GM18868 (cell line): ENCODE data around the gene ANKH.
A peak's percentile ranks its signal among the peaks of the same experiment; 100 is the strongest.
"Not testable (repeated sequence)": the region's sequence is repeated elsewhere in the genome, so short reads cannot be mapped to it uniquely, and the experiment has no call there.

Experiments used
- ATAC-seq: cut with Tn5 transposase; IDR thresholded peaks from one replicate; pipeline ENCODE4 v1.9.1; 2021; ENCODE audit warnings: mild to moderate bottlenecking, moderate library complexity; ENCODE audit not compliant: unreplicated experiment

Gene ANKH

GRCh38 chr5:14797385-14797784 is 74.2 kb downstream of the ANKH start:
- not testable (repeated sequence) for ATAC-seq

- ATAC-seq, result no peak
Measured at GRCh38 chr5:14794583-14795230, 76.9 kb downstream of the ANKH start.

GRCh38 chr5:14793851-14794250 is 77.7 kb downstream of the ANKH start:
- ATAC-seq, result no peak

- ATAC-seq, result no peak
Measured at GRCh38 chr5:14790911-14791310, 80.7 kb downstream of the ANKH start.

GRCh38 chr5:14790220-14790619 is 81.4 kb downstream of the ANKH start:
- ATAC-seq, result no peak

- no peak for ATAC-seq
Measured at GRCh38 chr5:14787801-14788579, 83.6 kb downstream of the ANKH start.

- ATAC-seq, result peak; percentile 84
Measured at GRCh38 chr5:14783691-14784090, 87.9 kb downstream of the ANKH start.

GRCh38 chr5:14782591-14782990 is 89.0 kb downstream of the ANKH start:
- ATAC-seq, result no peak

- peak; percentile 68 for ATAC-seq
Measured at GRCh38 chr5:14781106-14781505, 90.5 kb downstream of the ANKH start.

GRCh38 chr5:14779975-14780374 is 91.6 kb downstream of the ANKH start:
- no peak for ATAC-seq

GRCh38 chr5:14778792-14779070 is 92.8 kb downstream of the ANKH start:
- ATAC-seq, result no peak

- no peak for ATAC-seq
Measured at GRCh38 chr5:14777932-14778791, 93.4 kb downstream of the ANKH start.

GRCh38 chr5:14777187-14777586 is 94.4 kb downstream of the ANKH start:
- no peak for ATAC-seq

- no peak for ATAC-seq
Measured at GRCh38 chr5:14776602-14777001, 95.0 kb downstream of the ANKH start.

- ATAC-seq, result no peak
Measured at GRCh38 chr5:14775857-14776256, 95.7 kb downstream of the ANKH start.

- no peak for ATAC-seq
Measured at GRCh38 chr5:14773588-14773987, 98.0 kb downstream of the ANKH start.

- ATAC-seq, result no peak
Measured at GRCh38 chr5:14771972-14772371, 99.6 kb downstream of the ANKH start.

GRCh38 chr5:14771189-14771588 is 100.4 kb downstream of the ANKH start:
- no peak for ATAC-seq

GRCh38 chr5:14768508-14769365 is 102.8 kb downstream of the ANKH start:
- ATAC-seq, result no peak

- ATAC-seq, result peak; percentile 78
Measured at GRCh38 chr5:14767735-14768507, 103.7 kb downstream of the ANKH start.
